HepG2 (cell line): ENCODE measurements around the gene C12orf43. TPM values are rescaled to one million over a fixed set of nuclear protein-coding genes. Genes with fewer than 3 reads are reported as not detected.
A peak's percentile ranks its signal among the peaks of the same experiment; 100 is the strongest.

Experiments used
- EZH2 ChIP-seq: conservative IDR thresholded peaks from 2 replicates; pipeline ENCODE4 v1.6.1; 2012; ENCODE audit warnings: mild to moderate bottlenecking, low read depth, low read length, moderate library complexity
- FIP1L1 ChIP-seq: fragments of 200-400 bp; formaldehyde crosslinking; IDR thresholded peaks from 2 replicates; pipeline ENCODE4 v1.6.1; 2018; ENCODE audit warnings: low read depth, mild to moderate bottlenecking, low read length, moderate library complexity, borderline replicate concordance; ENCODE audit not compliant: insufficient read depth
- HMG20A ChIP-seq: IDR thresholded peaks from 2 replicates; pipeline ENCODE4 v1.6.1; 2016; ENCODE audit warnings: borderline replicate concordance
- KLF6 ChIP-seq: IDR thresholded peaks from 2 replicates; pipeline ENCODE4 v1.8.0; 2016; ENCODE audit warnings: missing biosample characterization, missing genetic modification reagents
- KMT2A ChIP-seq: sonication (generic); formaldehyde crosslinking; IDR thresholded peaks from 2 replicates; pipeline ENCODE4 v1.4.0; 2020; ENCODE audit warnings: missing genetic modification reagents
- MEF2D ChIP-seq: sonication (generic); formaldehyde crosslinking; IDR thresholded peaks from 2 replicates; pipeline ENCODE4 v1.5.1; 2020; ENCODE audit warnings: mild to moderate bottlenecking, missing genetic modification reagents
- MEIS2 ChIP-seq: sonication (generic); formaldehyde crosslinking; IDR thresholded peaks from 2 replicates; pipeline ENCODE4 v1.9.0; 2021; ENCODE audit warnings: mild to moderate bottlenecking, missing genetic modification reagents
- NR3C1 ChIP-seq: sonication (generic); formaldehyde crosslinking; IDR thresholded peaks from 2 replicates; pipeline ENCODE4 v1.4.0; 2020; ENCODE audit warnings: missing genetic modification reagents
- SMAD9 ChIP-seq: sonication (generic); formaldehyde crosslinking; IDR thresholded peaks from 2 replicates; pipeline ENCODE4 v1.5.1; 2020; ENCODE audit warnings: mild to moderate bottlenecking, missing genetic modification reagents
- YY1 ChIP-seq: IDR thresholded peaks from 2 replicates; pipeline ENCODE4 v1.6.1; 2011; ENCODE audit warnings: low read length, low read depth, moderate library complexity, mild to moderate bottlenecking; ENCODE audit not compliant: insufficient read depth, insufficient replicate concordance
- ZFP41 ChIP-seq: sonication (generic); formaldehyde crosslinking; IDR thresholded peaks from 2 replicates; pipeline ENCODE4 v1.4.0; 2020; ENCODE audit warnings: mild to moderate bottlenecking, missing genetic modification reagents, borderline replicate concordance
- ZNF382 ChIP-seq: sonication (generic); formaldehyde crosslinking; IDR thresholded peaks from 2 replicates; pipeline ENCODE4 v1.5.0; 2020; ENCODE audit warnings: missing genetic modification reagents, mild to moderate bottlenecking, borderline replicate concordance
- ZNF432 ChIP-seq: sonication (generic); formaldehyde crosslinking; IDR thresholded peaks from 2 replicates; pipeline ENCODE4 v1.5.0; 2020; ENCODE audit warnings: missing genetic modification reagents, mild to moderate bottlenecking, borderline replicate concordance
- ZNF446 ChIP-seq: sonication (generic); formaldehyde crosslinking; IDR thresholded peaks from 2 replicates; pipeline ENCODE4 v1.5.0; 2020; ENCODE audit warnings: mild to moderate bottlenecking, missing genetic modification reagents
- ZNF563 ChIP-seq: sonication (generic); formaldehyde crosslinking; IDR thresholded peaks from 2 replicates; pipeline ENCODE4 v1.8.0; 2022; ENCODE audit warnings: mild to moderate bottlenecking, moderate library complexity, missing genetic modification reagents
- polyA plus RNA-seq, 8 experiments: library from polyadenylated mRNA; depleted of rRNA in 3 of 8; stranded (reverse) in 7 of 8; unstranded in 1 of 8; fragments of >200 nt; fragmentation: Illumina TruSeq in 4 of 8; extraction: Trizol in 4 of 8; gene quantifications; 2 replicates each; pipeline versions ENCODE4 v1.2.1 to v1.2.3, GENCODE V29; 2011 to 2016; ENCODE audit warnings: low read depth in 4 of 8, missing spikeins in 1 of 8, mixed read lengths in 1 of 8; ENCODE audit not compliant: insufficient read depth in 1 of 8
- total RNA-seq, 5 experiments: library from RNA; depleted of rRNA; stranded (reverse); fragments of >200 nt; fragmentation: Illumina TruSeq; extraction: Trizol; gene quantifications; 2 replicates each; pipeline ENCODE4 v1.2.3, GENCODE V29; 2016; ENCODE audit warnings: low read depth in 1 of 5
- TF ChIP-seq, protein P1 (sequence below): sonication (generic); formaldehyde crosslinking; IDR thresholded peaks from 2 replicates; pipeline ENCODE4 v1.9.0; 2021; ENCODE audit warnings: missing genetic modification reagents, borderline replicate concordance
- TF ChIP-seq, protein P2 (sequence below): sonication (generic); formaldehyde crosslinking; IDR thresholded peaks from 2 replicates; pipeline ENCODE4 v1.4.0; 2020; ENCODE audit warnings: mild to moderate bottlenecking, low read depth, missing genetic modification reagents
- TF ChIP-seq, protein P3 (sequence below): sonication (generic); formaldehyde crosslinking; IDR thresholded peaks from 2 replicates; pipeline ENCODE4 v1.4.0; 2020; ENCODE audit warnings: mild to moderate bottlenecking, missing genetic modification reagents
- TF ChIP-seq, protein P4 (sequence below): sonication (generic); formaldehyde crosslinking; IDR thresholded peaks from 2 replicates; pipeline ENCODE4 v1.4.0; 2020; ENCODE audit warnings: missing genetic modification reagents, mild to moderate bottlenecking, borderline replicate concordance
- TF ChIP-seq, protein P5 (sequence below): sonication (generic); formaldehyde crosslinking; IDR thresholded peaks from 2 replicates; pipeline ENCODE4 v1.8.0; 2022; ENCODE audit warnings: missing genetic modification reagents, mild to moderate bottlenecking, borderline replicate concordance

The C12orf43 gene
- total and polyA plus RNA-seq, 2 of the 13 experiments (the other 11 are each of a cell fraction or from before 2014, with no cell fraction given), result 7.9 to 11.1 TPM

DNA sequence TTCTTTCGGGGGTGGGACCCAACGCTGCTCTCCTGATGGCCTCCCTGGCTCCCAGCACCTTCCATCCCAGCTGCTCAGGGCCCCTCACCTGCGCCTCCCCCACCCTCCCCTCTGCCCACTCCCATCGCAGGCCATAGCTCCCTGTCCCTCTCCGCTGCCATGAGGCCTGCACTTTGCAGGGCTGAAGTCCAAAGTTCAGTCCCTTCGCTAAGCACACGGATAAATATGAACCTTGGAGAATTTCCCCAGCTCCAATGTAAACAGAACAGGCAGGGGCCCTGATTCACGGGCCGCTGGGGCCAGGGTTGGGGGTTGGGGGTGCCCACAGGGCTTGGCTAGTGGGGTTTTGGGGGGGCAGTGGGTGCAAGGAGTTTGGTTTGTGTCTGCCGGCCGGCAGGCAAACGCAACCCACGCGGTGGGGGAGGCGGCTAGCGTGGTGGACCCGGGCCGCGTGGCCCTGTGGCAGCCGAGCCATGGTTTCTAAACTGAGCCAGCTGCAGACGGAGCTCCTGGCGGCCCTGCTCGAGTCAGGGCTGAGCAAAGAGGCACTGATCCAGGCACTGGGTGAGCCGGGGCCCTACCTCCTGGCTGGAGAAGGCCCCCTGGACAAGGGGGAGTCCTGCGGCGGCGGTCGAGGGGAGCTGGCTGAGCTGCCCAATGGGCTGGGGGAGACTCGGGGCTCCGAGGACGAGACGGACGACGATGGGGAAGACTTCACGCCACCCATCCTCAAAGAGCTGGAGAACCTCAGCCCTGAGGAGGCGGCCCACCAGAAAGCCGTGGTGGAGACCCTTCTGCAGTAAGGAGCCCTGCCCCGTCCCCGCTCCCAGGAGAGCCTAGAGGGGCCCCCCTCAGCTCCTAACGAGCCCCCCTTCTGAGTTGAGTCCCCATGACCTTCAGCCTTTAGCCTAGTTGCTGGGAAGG is 37.7 kb downstream of the C12orf43 start, which contains the start of gene HNF1A (continued):
- peak; percentile 89 for TF ChIP-seq YY1
- peak; percentile 73; the same call in 1 of the 2 replicates for TF ChIP-seq MEIS2 (CRISPR knock-in tag)
- TF ChIP-seq, protein P1, sequence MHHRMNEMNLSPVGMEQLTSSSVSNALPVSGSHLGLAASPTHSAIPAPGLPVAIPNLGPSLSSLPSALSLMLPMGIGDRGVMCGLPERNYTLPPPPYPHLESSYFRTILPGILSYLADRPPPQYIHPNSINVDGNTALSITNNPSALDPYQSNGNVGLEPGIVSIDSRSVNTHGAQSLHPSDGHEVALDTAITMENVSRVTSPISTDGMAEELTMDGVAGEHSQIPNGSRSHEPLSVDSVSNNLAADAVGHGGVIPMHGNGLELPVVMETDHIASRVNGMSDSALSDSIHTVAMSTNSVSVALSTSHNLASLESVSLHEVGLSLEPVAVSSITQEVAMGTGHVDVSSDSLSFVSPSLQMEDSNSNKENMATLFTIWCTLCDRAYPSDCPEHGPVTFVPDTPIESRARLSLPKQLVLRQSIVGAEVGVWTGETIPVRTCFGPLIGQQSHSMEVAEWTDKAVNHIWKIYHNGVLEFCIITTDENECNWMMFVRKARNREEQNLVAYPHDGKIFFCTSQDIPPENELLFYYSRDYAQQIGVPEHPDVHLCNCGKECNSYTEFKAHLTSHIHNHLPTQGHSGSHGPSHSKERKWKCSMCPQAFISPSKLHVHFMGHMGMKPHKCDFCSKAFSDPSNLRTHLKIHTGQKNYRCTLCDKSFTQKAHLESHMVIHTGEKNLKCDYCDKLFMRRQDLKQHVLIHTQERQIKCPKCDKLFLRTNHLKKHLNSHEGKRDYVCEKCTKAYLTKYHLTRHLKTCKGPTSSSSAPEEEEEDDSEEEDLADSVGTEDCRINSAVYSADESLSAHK (CRISPR knock-in tag), result no peak
- peak; percentile 52; the same call in 1 of the 2 replicates for TF ChIP-seq KLF6 (CRISPR knock-in tag)
- no peak for TF ChIP-seq ZNF446 (CRISPR knock-in tag)
- no peak for TF ChIP-seq EZH2
- no peak for TF ChIP-seq FIP1L1
- TF ChIP-seq ZNF382 (CRISPR knock-in tag), result no peak
- TF ChIP-seq SMAD9 (CRISPR knock-in tag), result no peak
- TF ChIP-seq MEF2D (CRISPR knock-in tag), result peak; percentile 79; the same call in 1 of the 2 replicates
- TF ChIP-seq, protein P2, sequence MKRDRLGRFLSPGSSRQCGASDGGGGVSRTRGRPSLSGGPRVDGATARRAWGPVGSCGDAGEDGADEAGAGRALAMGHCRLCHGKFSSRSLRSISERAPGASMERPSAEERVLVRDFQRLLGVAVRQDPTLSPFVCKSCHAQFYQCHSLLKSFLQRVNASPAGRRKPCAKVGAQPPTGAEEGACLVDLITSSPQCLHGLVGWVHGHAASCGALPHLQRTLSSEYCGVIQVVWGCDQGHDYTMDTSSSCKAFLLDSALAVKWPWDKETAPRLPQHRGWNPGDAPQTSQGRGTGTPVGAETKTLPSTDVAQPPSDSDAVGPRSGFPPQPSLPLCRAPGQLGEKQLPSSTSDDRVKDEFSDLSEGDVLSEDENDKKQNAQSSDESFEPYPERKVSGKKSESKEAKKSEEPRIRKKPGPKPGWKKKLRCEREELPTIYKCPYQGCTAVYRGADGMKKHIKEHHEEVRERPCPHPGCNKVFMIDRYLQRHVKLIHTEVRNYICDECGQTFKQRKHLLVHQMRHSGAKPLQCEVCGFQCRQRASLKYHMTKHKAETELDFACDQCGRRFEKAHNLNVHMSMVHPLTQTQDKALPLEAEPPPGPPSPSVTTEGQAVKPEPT (CRISPR knock-in tag), result no peak
- TF ChIP-seq ZNF563, result peak; percentile 32; the same call in 1 of the 2 replicates
- TF ChIP-seq, protein P3, sequence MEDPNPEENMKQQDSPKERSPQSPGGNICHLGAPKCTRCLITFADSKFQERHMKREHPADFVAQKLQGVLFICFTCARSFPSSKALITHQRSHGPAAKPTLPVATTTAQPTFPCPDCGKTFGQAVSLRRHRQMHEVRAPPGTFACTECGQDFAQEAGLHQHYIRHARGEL (CRISPR knock-in tag), result no peak
- TF ChIP-seq ZFP41 (CRISPR knock-in tag), result no peak
- TF ChIP-seq, protein P4, sequence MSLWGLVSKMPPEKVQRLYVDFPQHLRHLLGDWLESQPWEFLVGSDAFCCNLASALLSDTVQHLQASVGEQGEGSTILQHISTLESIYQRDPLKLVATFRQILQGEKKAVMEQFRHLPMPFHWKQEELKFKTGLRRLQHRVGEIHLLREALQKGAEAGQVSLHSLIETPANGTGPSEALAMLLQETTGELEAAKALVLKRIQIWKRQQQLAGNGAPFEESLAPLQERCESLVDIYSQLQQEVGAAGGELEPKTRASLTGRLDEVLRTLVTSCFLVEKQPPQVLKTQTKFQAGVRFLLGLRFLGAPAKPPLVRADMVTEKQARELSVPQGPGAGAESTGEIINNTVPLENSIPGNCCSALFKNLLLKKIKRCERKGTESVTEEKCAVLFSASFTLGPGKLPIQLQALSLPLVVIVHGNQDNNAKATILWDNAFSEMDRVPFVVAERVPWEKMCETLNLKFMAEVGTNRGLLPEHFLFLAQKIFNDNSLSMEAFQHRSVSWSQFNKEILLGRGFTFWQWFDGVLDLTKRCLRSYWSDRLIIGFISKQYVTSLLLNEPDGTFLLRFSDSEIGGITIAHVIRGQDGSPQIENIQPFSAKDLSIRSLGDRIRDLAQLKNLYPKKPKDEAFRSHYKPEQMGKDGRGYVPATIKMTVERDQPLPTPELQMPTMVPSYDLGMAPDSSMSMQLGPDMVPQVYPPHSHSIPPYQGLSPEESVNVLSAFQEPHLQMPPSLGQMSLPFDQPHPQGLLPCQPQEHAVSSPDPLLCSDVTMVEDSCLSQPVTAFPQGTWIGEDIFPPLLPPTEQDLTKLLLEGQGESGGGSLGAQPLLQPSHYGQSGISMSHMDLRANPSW, result peak; percentile 26; the same call in 1 of the 2 replicates
- TF ChIP-seq HMG20A (CRISPR knock-in tag), result peak; percentile 81
- TF ChIP-seq NR3C1 (CRISPR knock-in tag), result no peak
- no peak for TF ChIP-seq ZNF432
- peak; percentile 60; the same call in 1 of the 2 replicates for TF ChIP-seq KMT2A (CRISPR knock-in tag)
- TF ChIP-seq, protein P5, sequence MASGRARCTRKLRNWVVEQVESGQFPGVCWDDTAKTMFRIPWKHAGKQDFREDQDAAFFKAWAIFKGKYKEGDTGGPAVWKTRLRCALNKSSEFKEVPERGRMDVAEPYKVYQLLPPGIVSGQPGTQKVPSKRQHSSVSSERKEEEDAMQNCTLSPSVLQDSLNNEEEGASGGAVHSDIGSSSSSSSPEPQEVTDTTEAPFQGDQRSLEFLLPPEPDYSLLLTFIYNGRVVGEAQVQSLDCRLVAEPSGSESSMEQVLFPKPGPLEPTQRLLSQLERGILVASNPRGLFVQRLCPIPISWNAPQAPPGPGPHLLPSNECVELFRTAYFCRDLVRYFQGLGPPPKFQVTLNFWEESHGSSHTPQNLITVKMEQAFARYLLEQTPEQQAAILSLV (CRISPR knock-in tag), result peak; percentile 66; the same call in 1 of the 2 replicates
